ENCODE data around the gene MAPRE3.
"Not testable (repeated sequence)": the region's sequence is repeated elsewhere in the genome, so short reads cannot be mapped to it uniquely, and the experiment has no call there.

DNA sequence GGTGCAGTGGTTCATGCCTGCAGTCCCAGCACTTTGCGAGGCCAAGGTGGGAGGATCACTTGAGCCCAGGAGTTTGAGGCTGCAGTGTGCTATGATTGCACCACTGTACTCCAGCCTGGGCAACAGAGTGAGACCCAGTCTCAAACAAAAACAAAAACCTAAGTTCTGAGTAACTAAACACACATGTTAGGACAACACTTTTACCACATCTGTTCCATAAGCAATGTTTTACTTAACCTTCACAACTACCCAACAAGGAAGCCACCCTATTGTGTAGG, 47.3 kb upstream of the MAPRE3 start:
- TF ChIP-seq, protein P1, sequence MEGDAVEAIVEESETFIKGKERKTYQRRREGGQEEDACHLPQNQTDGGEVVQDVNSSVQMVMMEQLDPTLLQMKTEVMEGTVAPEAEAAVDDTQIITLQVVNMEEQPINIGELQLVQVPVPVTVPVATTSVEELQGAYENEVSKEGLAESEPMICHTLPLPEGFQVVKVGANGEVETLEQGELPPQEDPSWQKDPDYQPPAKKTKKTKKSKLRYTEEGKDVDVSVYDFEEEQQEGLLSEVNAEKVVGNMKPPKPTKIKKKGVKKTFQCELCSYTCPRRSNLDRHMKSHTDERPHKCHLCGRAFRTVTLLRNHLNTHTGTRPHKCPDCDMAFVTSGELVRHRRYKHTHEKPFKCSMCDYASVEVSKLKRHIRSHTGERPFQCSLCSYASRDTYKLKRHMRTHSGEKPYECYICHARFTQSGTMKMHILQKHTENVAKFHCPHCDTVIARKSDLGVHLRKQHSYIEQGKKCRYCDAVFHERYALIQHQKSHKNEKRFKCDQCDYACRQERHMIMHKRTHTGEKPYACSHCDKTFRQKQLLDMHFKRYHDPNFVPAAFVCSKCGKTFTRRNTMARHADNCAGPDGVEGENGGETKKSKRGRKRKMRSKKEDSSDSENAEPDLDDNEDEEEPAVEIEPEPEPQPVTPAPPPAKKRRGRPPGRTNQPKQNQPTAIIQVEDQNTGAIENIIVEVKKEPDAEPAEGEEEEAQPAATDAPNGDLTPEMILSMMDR (conservative IDR thresholded peaks at IDR 0.05 in 1 of 2, IDR thresholded peaks at IDR 0.05 in 1 of 2; ENCODE audit: low read depth in 1 of 2, low read length in 2 of 2), result not testable (repeated sequence)
- not testable (repeated sequence) for TF ChIP-seq EZH2 (IDR thresholded peaks at IDR 0.05; ENCODE audit: low read length, missing control alignments)

Measured in fibroblast of lung (primary cell).